ENCODE results near the gene TDRD5.

TDRD5 gene

GRCh38 chr1:179591592-179592580 is at the start of gene TDRD5:
TDRD5 (plus strand) TSS chr1:179591832; CDS start chr1:179592616, 784 bp downstream.
- DNase-seq (ENCODE audit: extremely low read depth in 1 of 2, low read depth in 1 of 2): no peak

- no peak for DNase-seq (ENCODE audit: extremely low read depth in 1 of 2, low read depth in 1 of 2)
These were observed 46.3 kb upstream of the TDRD5 start for GRCh38 chr1:179545321-179545720.

GRCh38 chr1:179547021-179547535 is 44.6 kb upstream of the TDRD5 start:
- DNase-seq (ENCODE audit: extremely low read depth in 1 of 2, low read depth in 1 of 2): no peak

- DNase-seq (ENCODE audit: extremely low read depth in 1 of 2, low read depth in 1 of 2): no peak
These were observed 42.8 kb upstream of the TDRD5 start for GRCh38 chr1:179548666-179549367.

- no peak for DNase-seq (ENCODE audit: extremely low read depth in 1 of 2, low read depth in 1 of 2)
These were observed 42.3 kb upstream of the TDRD5 start for GRCh38 chr1:179549368-179549700.

GRCh38 chr1:179550746-179551682 is 40.6 kb upstream of the TDRD5 start:
- DNase-seq (ENCODE audit: extremely low read depth in 1 of 2, low read depth in 1 of 2): no peak

- no peak for DNase-seq (ENCODE audit: extremely low read depth in 1 of 2, low read depth in 1 of 2)
These were observed 37.2 kb upstream of the TDRD5 start for GRCh38 chr1:179554427-179554826.

GRCh38 chr1:179558078-179558477 is 33.6 kb upstream of the TDRD5 start:
- no peak for DNase-seq (ENCODE audit: extremely low read depth in 1 of 2, low read depth in 1 of 2)

- no peak for DNase-seq (ENCODE audit: extremely low read depth in 1 of 2, low read depth in 1 of 2)
These were observed 15.9 kb upstream of the TDRD5 start, which contains the start of gene NPHS2 for GRCh38 chr1:179575497-179576314. NPHS2 (minus strand) TSS chr1:179575948; CDS start chr1:179575864, 84 bp downstream.

- no peak for DNase-seq (ENCODE audit: extremely low read depth in 1 of 2, low read depth in 1 of 2)
These were observed 15.1 kb upstream of the TDRD5 start for GRCh38 chr1:179576509-179576908.

- DNase-seq (ENCODE audit: extremely low read depth in 1 of 2, low read depth in 1 of 2): no peak
These were observed 7.8 kb upstream of the TDRD5 start for GRCh38 chr1:179583771-179584320.

- DNase-seq (ENCODE audit: extremely low read depth in 1 of 2, low read depth in 1 of 2): no peak
These were observed 5.4 kb upstream of the TDRD5 start for GRCh38 chr1:179586107-179586823.

GRCh38 chr1:179587336-179587735 is 4.3 kb upstream of the TDRD5 start:
- DNase-seq (ENCODE audit: extremely low read depth in 1 of 2, low read depth in 1 of 2): no peak

- no peak for DNase-seq (ENCODE audit: extremely low read depth in 1 of 2, low read depth in 1 of 2)
These were observed 3.1 kb upstream of the TDRD5 start for GRCh38 chr1:179588425-179589024.

- DNase-seq (ENCODE audit: extremely low read depth in 1 of 2, low read depth in 1 of 2): no peak
These were observed 2.1 kb upstream of the TDRD5 start for GRCh38 chr1:179589509-179589908.

- DNase-seq (ENCODE audit: extremely low read depth in 1 of 2, low read depth in 1 of 2): no peak
These were observed 961 bp upstream of the TDRD5 start for GRCh38 chr1:179590671-179591070.

GRCh38 chr1:179591253-179591591 is 410 bp upstream of the TDRD5 start:
- no peak for DNase-seq (ENCODE audit: extremely low read depth in 1 of 2, low read depth in 1 of 2)

GRCh38 chr1:179598631-179599030 is 7.0 kb downstream of the TDRD5 start:
- no peak for DNase-seq (ENCODE audit: extremely low read depth in 1 of 2, low read depth in 1 of 2)
